AG04449 (cell line): ENCODE data around the gene TMPRSS3.

ENCODE experiments used
- CTCF ChIA-PET: fragments of 350-600 bp; formaldehyde crosslinking; extraction: SDS; loops from one replicate; lab custom pipeline; 2021; ENCODE audit warnings: antibody characterized with exemption; lab: Yijun Ruan, JAX
- POLR2A ChIA-PET: fragments of 400-600, 350-600 bp; formaldehyde crosslinking; extraction: SDS; loops from one replicate; lab custom pipeline; 2020; ENCODE audit warnings: antibody characterized with exemption, inconsistent platforms; lab: Yijun Ruan, JAX
- DNase-seq: peaks from one replicate; pipeline ENCODE4 v3.0.0-alpha.2; 2010; ENCODE audit warnings: low read depth, low spot score
- H3K4me3 ChIP-seq: 2 replicates; pipeline ENCODE4 v1.5.1; 2011; ENCODE audit warnings: low read depth, mild to moderate bottlenecking, control low read depth, low read length
- TF ChIP-seq, protein P1 (sequence below): IDR thresholded peaks from one replicate; pipeline ENCODE4 v1.5.1; 2011; ENCODE audit warnings: mild to moderate bottlenecking, moderate library complexity, low read length, control low read depth, inconsistent platforms; ENCODE audit not compliant: insufficient read depth; ENCODE audit errors: missing control alignments

The TMPRSS3 gene

DNA sequence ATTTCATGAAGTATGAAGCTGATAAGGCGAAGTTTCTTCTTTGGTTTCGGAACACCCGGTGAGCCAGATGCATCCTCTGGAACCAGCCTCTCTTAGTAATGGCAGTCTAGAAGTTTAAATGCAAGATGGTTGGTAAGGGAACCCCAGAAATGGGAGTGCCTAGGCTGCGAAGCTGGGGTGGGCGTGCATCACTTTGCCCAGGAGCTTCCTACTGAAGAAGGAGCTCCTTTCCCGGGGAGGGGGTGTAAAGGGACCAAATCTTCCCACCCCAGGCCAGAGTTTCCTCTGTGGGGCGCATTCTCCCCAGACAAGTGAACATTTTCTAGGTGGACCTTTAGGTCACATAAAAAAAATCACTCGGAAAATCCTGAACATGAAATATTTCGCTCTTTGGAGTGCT, 49.4 kb downstream of the TMPRSS3 start:
- DNase-seq = no peak
- TF ChIP-seq, protein P1, sequence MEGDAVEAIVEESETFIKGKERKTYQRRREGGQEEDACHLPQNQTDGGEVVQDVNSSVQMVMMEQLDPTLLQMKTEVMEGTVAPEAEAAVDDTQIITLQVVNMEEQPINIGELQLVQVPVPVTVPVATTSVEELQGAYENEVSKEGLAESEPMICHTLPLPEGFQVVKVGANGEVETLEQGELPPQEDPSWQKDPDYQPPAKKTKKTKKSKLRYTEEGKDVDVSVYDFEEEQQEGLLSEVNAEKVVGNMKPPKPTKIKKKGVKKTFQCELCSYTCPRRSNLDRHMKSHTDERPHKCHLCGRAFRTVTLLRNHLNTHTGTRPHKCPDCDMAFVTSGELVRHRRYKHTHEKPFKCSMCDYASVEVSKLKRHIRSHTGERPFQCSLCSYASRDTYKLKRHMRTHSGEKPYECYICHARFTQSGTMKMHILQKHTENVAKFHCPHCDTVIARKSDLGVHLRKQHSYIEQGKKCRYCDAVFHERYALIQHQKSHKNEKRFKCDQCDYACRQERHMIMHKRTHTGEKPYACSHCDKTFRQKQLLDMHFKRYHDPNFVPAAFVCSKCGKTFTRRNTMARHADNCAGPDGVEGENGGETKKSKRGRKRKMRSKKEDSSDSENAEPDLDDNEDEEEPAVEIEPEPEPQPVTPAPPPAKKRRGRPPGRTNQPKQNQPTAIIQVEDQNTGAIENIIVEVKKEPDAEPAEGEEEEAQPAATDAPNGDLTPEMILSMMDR = no peak
- H3K4me3 ChIP-seq = no peak overlapping the region
- ChIA-PET CTCF (no interaction called here), POLR2A (no interaction called here)

DNA sequence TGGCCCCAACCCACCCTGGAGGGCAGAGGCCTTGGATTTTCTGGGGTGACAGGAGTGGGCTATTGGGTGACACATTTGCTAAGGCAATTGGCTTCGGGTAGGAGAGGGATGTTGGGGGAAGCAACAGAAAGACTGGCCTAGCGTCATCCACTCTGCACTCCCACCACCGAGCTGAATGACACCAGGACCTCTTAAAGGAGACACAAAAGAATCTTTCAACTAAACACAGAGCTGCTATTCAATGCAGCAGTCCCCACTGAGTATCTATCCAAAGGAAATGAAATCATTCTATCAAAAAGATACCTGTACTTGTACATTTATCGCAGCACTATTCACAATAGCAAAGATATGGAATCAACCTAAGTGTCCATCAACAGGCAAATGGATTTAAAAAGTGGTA, 51.2 kb downstream of the TMPRSS3 start:
- POLR2A ChIA-PET = no interaction called here
- DNase-seq = no peak
- TF ChIP-seq, protein P1 = no peak
- CTCF ChIA-PET = no interaction called here
- no peak overlapping the region for H3K4me3 ChIP-seq

DNA sequence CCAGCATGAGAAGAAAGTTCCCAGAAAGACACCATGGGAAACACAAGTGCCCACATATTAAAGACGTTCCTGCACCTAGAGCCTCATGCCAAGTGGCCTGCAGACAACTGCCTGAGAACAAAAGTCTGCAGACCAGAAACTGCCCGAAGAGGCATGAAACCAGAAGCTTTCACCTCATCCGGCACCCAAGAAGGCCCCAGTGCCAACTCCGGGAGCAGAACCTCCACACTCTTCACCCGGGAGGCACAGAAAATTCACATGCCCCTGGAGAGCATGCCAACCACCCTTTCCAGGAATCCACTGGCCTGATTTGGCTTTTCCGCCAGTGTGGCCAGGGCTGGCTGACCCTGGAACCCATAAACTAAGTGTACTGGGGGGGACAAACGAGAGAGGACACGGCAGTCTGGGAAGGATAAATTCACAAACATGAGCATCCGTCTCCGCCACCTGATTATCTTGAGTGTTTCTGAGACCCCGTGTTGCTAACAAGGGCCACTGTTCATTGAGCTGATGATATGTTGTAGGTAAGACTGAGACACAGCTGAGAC, 51.8 kb downstream of the TMPRSS3 start:
- TF ChIP-seq, protein P1 = no peak
- ChIA-PET CTCF (no interaction called here), POLR2A (no interaction called here)
- no peak for DNase-seq
- no peak overlapping the region for H3K4me3 ChIP-seq

DNA sequence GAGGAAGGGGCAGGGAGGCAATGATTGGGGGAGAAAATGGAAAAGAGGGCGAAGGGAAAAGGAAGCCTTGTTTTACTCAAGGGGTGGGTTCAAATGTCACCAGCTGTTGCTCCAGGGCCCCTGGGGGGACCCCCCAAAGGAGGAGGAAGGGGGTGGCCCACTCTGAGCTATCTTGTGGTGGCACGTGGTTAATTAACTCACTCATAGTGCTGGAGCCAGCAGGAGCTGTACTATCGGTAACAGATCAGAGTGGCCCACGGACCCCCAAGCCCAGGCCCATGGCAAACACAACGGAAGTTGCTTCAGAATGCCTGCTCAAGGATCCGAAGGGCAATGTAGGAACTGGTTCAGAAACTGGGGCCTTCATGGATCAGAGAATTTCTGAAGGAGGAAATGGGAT, 52.3 kb downstream of the TMPRSS3 start:
- POLR2A ChIA-PET = no interaction called here
- TF ChIP-seq, protein P1 = no peak
- DNase-seq = no peak
- CTCF ChIA-PET = no interaction called here
- H3K4me3 ChIP-seq = no peak overlapping the region

DNA sequence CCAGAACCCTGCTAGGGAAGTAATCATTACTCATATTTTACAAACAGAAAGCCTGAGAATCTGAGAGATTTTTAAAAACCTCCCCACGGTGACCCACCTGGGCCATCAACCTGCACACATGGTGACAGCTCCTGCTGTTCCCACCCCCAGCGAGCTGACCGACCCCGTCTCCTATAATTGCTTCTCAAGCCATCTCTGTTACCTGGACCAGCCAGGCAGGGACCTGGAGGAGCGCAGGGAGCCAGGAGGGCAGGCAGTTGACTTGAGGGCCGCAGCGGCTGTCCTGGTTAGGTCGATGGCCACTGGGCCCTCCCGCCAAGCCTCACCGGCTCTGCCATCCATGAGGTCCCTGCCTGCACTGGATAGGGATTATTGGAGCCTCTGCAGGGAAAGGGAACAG, 52.8 kb downstream of the TMPRSS3 start:
- DNase-seq = no peak
- ChIA-PET CTCF (no interaction called here), POLR2A (no interaction called here)
- TF ChIP-seq, protein P1 = no peak
- H3K4me3 ChIP-seq = no peak overlapping the region

DNA sequence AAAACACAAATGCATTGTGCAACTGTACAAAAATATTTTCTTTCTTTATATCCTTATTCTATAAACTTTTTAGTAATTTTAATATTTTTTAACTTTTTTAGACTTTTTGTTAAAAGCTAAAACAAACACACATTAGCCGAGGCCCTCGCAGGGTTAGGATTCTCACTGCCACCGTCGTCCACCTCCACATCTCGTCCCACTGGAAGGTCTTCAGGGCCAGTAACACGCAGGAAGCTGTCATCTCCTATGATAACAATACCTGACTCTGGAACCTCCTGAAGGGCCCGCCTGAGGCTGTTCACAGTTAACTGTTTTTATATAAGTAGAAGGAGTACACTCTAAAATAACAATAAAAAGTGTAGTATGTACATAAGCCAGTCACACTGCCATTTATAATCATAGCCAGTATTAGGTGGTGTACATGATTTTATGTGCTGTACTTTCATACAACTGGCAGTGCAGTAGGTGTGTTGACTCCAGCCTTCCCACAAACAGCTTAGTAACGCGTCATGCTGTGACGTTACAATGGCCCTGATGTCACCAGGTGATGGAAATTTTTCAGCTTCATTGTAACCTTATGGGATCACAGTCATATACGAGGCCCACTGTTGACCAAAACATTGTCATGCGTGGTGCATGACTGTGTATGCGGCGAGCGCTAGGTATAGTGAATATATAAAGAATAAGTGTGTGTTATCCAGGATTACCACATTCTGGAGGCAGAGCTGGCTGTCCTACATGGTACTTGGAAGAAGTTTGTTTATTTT, 53.9 kb downstream of the TMPRSS3 start:
- H3K4me3 ChIP-seq = no peak overlapping the region
- DNase-seq = no peak
- TF ChIP-seq, protein P1 = no peak
- ChIA-PET CTCF (no interaction called here), POLR2A (no interaction called here)
